B cell (primary cell): ENCODE results near the gene KRT71. TPM values are rescaled to one million over a fixed set of nuclear protein-coding genes. Genes with fewer than 3 reads are reported as not detected.

Experiments
- ATAC-seq: fragments of 200-7000 bp; cut with Tn5 transposase; one replicate; pipeline ENCODE4 v1.10.0; 2021; ENCODE audit warnings: low read depth, mild to moderate bottlenecking, moderate number of reproducible peaks, moderate library complexity
- CTCF ChIA-PET: fragments of 350-600 bp; sonication (Branson Sonifier 250); formaldehyde crosslinking; loops from one replicate; lab custom pipeline; 2021; ENCODE audit warnings: antibody characterized with exemption, inconsistent platforms; lab: Charles Lee
- POLR2A ChIA-PET: fragments of 350-600 bp; sonication (Branson Sonifier 250); formaldehyde crosslinking; loops from one replicate; lab custom pipeline; 2021; ENCODE audit warnings: antibody characterized with exemption; lab: Charles Lee
- DNase-seq: peaks from one replicate; pipeline ENCODE4 v3.0.0; 2013
- H2AFZ ChIP-seq: 2 replicates; pipeline ENCODE4 v1.6.1; 2012; ENCODE audit warnings: mild to moderate bottlenecking, low read depth, low read length; ENCODE audit not compliant: insufficient read depth, poor library complexity, severe bottlenecking
- H3K27ac ChIP-seq, 2 donors: 1 replicate in 1 of 2; 2 replicates in 1 of 2; pipeline ENCODE4 v1.5.1; 2012 to 2013; ENCODE audit warnings: low read length in 2 of 2, mild to moderate bottlenecking in 2 of 2, moderate library complexity in 1 of 2
- H3K27me3 ChIP-seq, 4 experiments: fragments of 200-600 bp in 1 of 4; sonication (generic) in 1 of 4; replicated peaks in 1 of 4; 1 replicate in 2 of 4; 2 replicates in 2 of 4; pipeline versions ENCODE4 v1.6.1 to v1.7.0; 2013 to 2016; ENCODE audit warnings: low read length in 3 of 4, mild to moderate bottlenecking in 2 of 4, mixed read lengths in 1 of 4, moderate library complexity in 1 of 4; ENCODE audit not compliant: insufficient read depth in 4 of 4, control insufficient read depth in 3 of 4; ENCODE audit errors: control extremely low read depth in 1 of 4
- H3K36me3 ChIP-seq, 2 experiments: replicated peaks in 1 of 2; 1 replicate in 1 of 2; 2 replicates in 1 of 2; pipeline versions ENCODE4 v1.6.1 to v1.7.1; 2013; ENCODE audit warnings: low read length in 1 of 2; ENCODE audit not compliant: insufficient read depth in 2 of 2, control insufficient read depth in 1 of 2; ENCODE audit errors: control extremely low read depth in 1 of 2, extremely low read depth in 1 of 2
- H3K4me1 ChIP-seq, 2 donors: fragments of 200-600 bp in 1 of 2; sonication (generic) in 1 of 2; 1 replicate in 1 of 2; 2 replicates in 1 of 2; pipeline versions ENCODE4 v1.5.1 to v1.6.1; 2013 to 2017; ENCODE audit warnings: low read length in 2 of 2; ENCODE audit not compliant: control insufficient read depth in 2 of 2, insufficient read depth in 2 of 2
- H3K4me2 ChIP-seq: replicated peaks from 2 replicates; pipeline ENCODE3; 2012; ENCODE audit warnings: mild to moderate bottlenecking, low read depth, low read length; ENCODE audit not compliant: poor library complexity, severe bottlenecking
- H3K4me3 ChIP-seq, 5 experiments: fragments of 200-600 bp in 1 of 5; sonication (generic) in 1 of 5; 1 replicate in 3 of 5; 2 replicates in 2 of 5; pipeline versions ENCODE4 v1.5.1 to v1.7.0; 2011 to 2016; ENCODE audit warnings: low read length in 4 of 5, mild to moderate bottlenecking in 4 of 5, low read depth in 2 of 5, control low read depth in 1 of 5, moderate library complexity in 1 of 5; ENCODE audit not compliant: insufficient read depth in 1 of 5; ENCODE audit errors: control extremely low read depth in 1 of 5, extremely low read depth in 1 of 5
- H3K79me2 ChIP-seq: fragments of 200-600 bp; sonication (generic); one replicate; pipeline ENCODE4 v1.6.0; 2016; ENCODE audit warnings: low read length; ENCODE audit not compliant: control insufficient read depth, insufficient read depth
- H3K9ac ChIP-seq: fragments of 200-600 bp; sonication (generic); 2 replicates; pipeline ENCODE4 v1.6.1; 2017; ENCODE audit warnings: mild to moderate bottlenecking, low read length, moderate library complexity
- H3K9me3 ChIP-seq, 3 donors: one replicate each; pipeline versions ENCODE4 v1.6.1 to v1.7.1; 2013; ENCODE audit warnings: low read length in 2 of 3; ENCODE audit not compliant: control insufficient read depth in 2 of 3, insufficient read depth in 1 of 3; ENCODE audit errors: control extremely low read depth in 1 of 3
- H4K20me1 ChIP-seq: 2 replicates; pipeline ENCODE4 v1.6.0; 2012; ENCODE audit warnings: mild to moderate bottlenecking, low read length; ENCODE audit not compliant: insufficient read depth, control insufficient read depth, poor library complexity, severe bottlenecking
- H3K27ac Mint-ChIP-seq: one replicate; pipeline ENCODE4 v1.8.0; 2021; ENCODE audit warnings: mixed read lengths
- H3K27me3 Mint-ChIP-seq: one replicate; pipeline ENCODE4 v1.8.0; 2021; ENCODE audit warnings: mixed read lengths
- H3K4me1 Mint-ChIP-seq: one replicate; pipeline ENCODE4 v1.8.0; 2021; ENCODE audit warnings: mixed read lengths
- H3K4me3 Mint-ChIP-seq: one replicate; pipeline ENCODE4 v1.8.0; 2021; ENCODE audit warnings: mixed read lengths
- H3K9me3 Mint-ChIP-seq: one replicate; pipeline ENCODE4 v1.8.0; 2022; ENCODE audit warnings: mixed read lengths; ENCODE audit not compliant: insufficient read depth
- CTCF ChIP-seq: fragments of 200-600 bp; IDR thresholded peaks from one replicate; pipeline ENCODE4 v1.8.0; 2022; ENCODE audit warnings: antibody characterized with exemption, mild to moderate bottlenecking
- EZH2 ChIP-seq: IDR thresholded peaks from 2 replicates; pipeline ENCODE4 v1.6.1; 2012; ENCODE audit warnings: borderline replicate concordance, low read depth, mild to moderate bottlenecking, moderate library complexity, low read length; ENCODE audit not compliant: insufficient read depth, poor library complexity, severe bottlenecking
- WGBS: methylation state at CpG from one replicate; pipeline ENCODE4 v1.1.5; 2013; ENCODE audit warnings: missing lambda C conversion rate; ENCODE audit not compliant: insufficient coverage; 5-methylcytosine and 5-hydroxymethylcytosine counted together
- intact Hi-C: fragments of 100-400 bp; cut with micrococcal nuclease; formaldehyde crosslinking; loops from one replicate; pipeline ENCODE4 v1.10.0; 2022
- polyA plus RNA-seq: library from polyadenylated mRNA; depleted of rRNA; stranded (reverse); fragments of >200 nt; gene quantifications from 2 replicates; pipeline ENCODE4 v1.2.3, GENCODE V29; 2012
- total RNA-seq, 2 donors: library from RNA; stranded (reverse); fragments of 120-200 nt in 1 of 2; gene quantifications; 1 replicate in 1 of 2; 2 replicates in 1 of 2; pipeline versions ENCODE4 v1.2.3 to v1.2.4, GENCODE V29; 2013 to 2022

The KRT71 gene
- total and polyA plus RNA-seq, 2 donors (not counting 1 experiment from before 2014, with no cell fraction given) = not detected

DNA sequence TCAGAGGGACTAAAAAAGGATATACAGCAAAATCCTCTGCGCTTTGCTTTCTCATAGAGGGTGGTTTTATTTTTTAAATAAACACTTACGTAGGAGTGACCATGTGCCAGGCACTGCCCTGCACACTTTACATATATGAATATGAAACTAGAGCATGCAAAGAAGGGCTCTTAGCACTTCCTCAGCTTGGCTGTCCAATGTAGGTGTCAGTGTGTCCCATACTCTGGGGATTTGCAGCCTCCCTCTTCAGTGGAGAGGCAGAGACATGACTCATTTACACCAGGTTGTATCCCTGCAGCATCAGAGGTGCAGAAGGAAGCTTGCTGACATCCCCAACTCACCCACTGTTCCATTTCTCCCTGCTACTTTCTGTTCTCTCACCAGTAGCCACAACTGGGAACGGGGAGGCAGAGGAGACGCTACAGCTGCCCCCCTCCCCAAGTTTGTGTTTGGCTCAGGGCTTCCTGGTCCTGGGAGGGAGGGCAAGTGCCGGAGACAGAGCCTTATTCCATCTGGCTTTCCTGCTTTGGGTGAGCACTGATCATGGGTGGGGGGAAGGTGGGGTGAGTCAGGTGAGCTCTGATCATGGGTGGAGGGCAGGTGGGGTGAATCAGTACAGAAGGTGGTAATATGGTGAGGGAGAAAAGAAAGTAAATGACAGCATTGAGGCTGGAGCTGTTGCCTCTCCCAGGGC, 27.9 kb downstream of the KRT71 start:
- TF ChIP-seq EZH2 (no peak), CTCF (no peak)
- ChIA-PET CTCF (no interaction called here), POLR2A (no interaction called here)
- no peak overlapping the region for H3K4me2 ChIP-seq
- no peak for ATAC-seq
- no peak for DNase-seq
- no peak overlapping the region for H3K9ac ChIP-seq
- H3K4me1 Mint-ChIP-seq = no peaks in the 10 kb centered on the region
- H3K4me3 ChIP-seq = no peak overlapping the region
- H3K27me3 Mint-ChIP-seq = no peaks in the 10 kb centered on the region
- H3K79me2 ChIP-seq = no peaks in the 10 kb centered on the region
- no peak overlapping the region for H3K4me3 Mint-ChIP-seq
- no peaks in the 10 kb centered on the region for H3K36me3 ChIP-seq
- H3K4me1 ChIP-seq = no peaks in the 10 kb centered on the region
- no peak overlapping the region for H2AFZ ChIP-seq
- intact Hi-C loops = no loop called here
- no peaks in the 10 kb centered on the region for H3K9me3 Mint-ChIP-seq
- no peaks in the 10 kb centered on the region for H3K27me3 ChIP-seq
- no peak overlapping the region for H3K27ac Mint-ChIP-seq
- 98% methylated on average over 3 of the region's 5 CpGs for WGBS
- no peaks in the 10 kb centered on the region for H4K20me1 ChIP-seq
- no peaks in the 10 kb centered on the region for H3K9me3 ChIP-seq
- no peak overlapping the region for H3K27ac ChIP-seq

- Histone ChIP-seq H3K4me2 (no peak overlapping the region), H3K9ac (no peak overlapping the region), H3K4me3 (no peak overlapping the region), H4K20me1 (no peaks in the 10 kb centered on the region), H3K79me2 (no peaks in the 10 kb centered on the region), H3K4me1 (no peaks in the 10 kb centered on the region), H3K27me3 (no peaks in the 10 kb centered on the region), H3K27ac (no peak overlapping the region), H3K9me3 (no peaks in the 10 kb centered on the region), H2AFZ (no peak overlapping the region), H3K36me3 (no peaks in the 10 kb centered on the region)
- Mint-ChIP-seq H3K4me3 (no peak overlapping the region), H3K4me1 (no peaks in the 10 kb centered on the region), H3K27ac (no peak overlapping the region), H3K27me3 (no peaks in the 10 kb centered on the region), H3K9me3 (no peaks in the 10 kb centered on the region)
- DNase-seq (no peak), ATAC-seq (no peak)
- TF ChIP-seq EZH2 (no peak), CTCF (no peak)
- ChIA-PET CTCF (no interaction called here), POLR2A (no interaction called here)
- 89% methylated on average over 4 of the region's 6 CpGs for WGBS
- intact Hi-C loops = no loop called here
Observed at GRCh38 chr12:52524241-52524897, 28.6 kb downstream of the KRT71 start.
